Measurements from ENCODE around the gene RBM11. TPM values are rescaled to one million over a fixed set of nuclear protein-coding genes. Genes with fewer than 3 reads are reported as not detected.

The RBM11 gene
- total and polyA plus RNA-seq, 5 donors from 2014 or later: 0.76 to 4.1 (median 2.3) TPM

- no peak overlapping the region for H3K27ac ChIP-seq (ENCODE audit: insufficient read depth, low read length, poor library complexity, severe bottlenecking)
- Mint-ChIP-seq H3K9me3 (peaks cover 0 to 5% (median 0%) of the 10 kb centered on the region in 7 donors), H3K27me3 (peaks cover 22% of the 10 kb centered on the region), H3K36me3 (no peaks in the 10 kb centered on the region), H3K4me3 (no peak overlapping the region), H3K4me1 (peaks cover 0 to 6% (median 3%) of the 10 kb centered on the region in 4 donors), H3K27ac (no peak overlapping the region)
- no peak overlapping the region for H3K4me3 ChIP-seq (ENCODE audit: low read depth, low read length)
- H3K27me3 ChIP-seq (ENCODE audit: control insufficient read depth, insufficient read depth, low read length): no peaks in the 10 kb centered on the region
- no peaks in the 10 kb centered on the region for H3K4me1 ChIP-seq (ENCODE audit: control insufficient read depth, insufficient read depth, low read length, poor library complexity, severe bottlenecking)
- H3K36me3 ChIP-seq (ENCODE audit: control insufficient read depth, insufficient read depth, low read length): no peaks in the 10 kb centered on the region
- no peaks in the 10 kb centered on the region for H3K9me3 ChIP-seq (ENCODE audit: control insufficient read depth in 2 of 2, low read length in 2 of 2)
- ATAC-seq (ENCODE audit: low read depth in 2 of 2) (no peak), DNase-seq (no peak)
These were observed 35.4 kb downstream of the RBM11 start for GRCh38 chr21:14251336-14251735.

- H3K4me1 Mint-ChIP-seq: no peaks in the 10 kb centered on the region
- no peak overlapping the region for H3K27ac Mint-ChIP-seq
- H3K27me3 Mint-ChIP-seq: peaks cover 6% of the 10 kb centered on the region
- Histone ChIP-seq H3K27ac (ENCODE audit: insufficient read depth, low read length, poor library complexity, severe bottlenecking) (no peak overlapping the region), H3K27me3 (ENCODE audit: control insufficient read depth, insufficient read depth, low read length) (peaks cover 2% of the 10 kb centered on the region), H3K9me3 (ENCODE audit: control insufficient read depth in 2 of 2, low read length in 2 of 2) (no peaks in the 10 kb centered on the region), H3K36me3 (ENCODE audit: control insufficient read depth, insufficient read depth, low read length) (no peaks in the 10 kb centered on the region), H3K4me1 (ENCODE audit: control insufficient read depth, insufficient read depth, low read length, poor library complexity, severe bottlenecking) (no peaks in the 10 kb centered on the region), H3K4me3 (ENCODE audit: low read depth, low read length) (no peak overlapping the region)
- peaks cover 0 to 1% (median 0%) of the 10 kb centered on the region in 7 donors for H3K9me3 Mint-ChIP-seq
- DNase-seq (peak in 2 of 3 donors; percentile 14 to 28), ATAC-seq (ENCODE audit: low read depth in 2 of 2) (no peak)
- no peak overlapping the region for H3K4me3 Mint-ChIP-seq
- no peaks in the 10 kb centered on the region for H3K36me3 Mint-ChIP-seq
These were observed 43.8 kb downstream of the RBM11 start for GRCh38 chr21:14259747-14260146.

- ATAC-seq (ENCODE audit: low read depth in 2 of 2) (no peak), DNase-seq (no peak)
- H3K4me3 Mint-ChIP-seq: no peak overlapping the region
- Histone ChIP-seq H3K4me1 (ENCODE audit: control insufficient read depth, insufficient read depth, low read length, poor library complexity, severe bottlenecking) (no peaks in the 10 kb centered on the region), H3K27ac (ENCODE audit: insufficient read depth, low read length, poor library complexity, severe bottlenecking) (no peak overlapping the region), H3K4me3 (ENCODE audit: low read depth, low read length) (no peak overlapping the region), H3K36me3 (ENCODE audit: control insufficient read depth, insufficient read depth, low read length) (no peaks in the 10 kb centered on the region), H3K27me3 (ENCODE audit: control insufficient read depth, insufficient read depth, low read length) (peaks cover 2% of the 10 kb centered on the region), H3K9me3 (ENCODE audit: control insufficient read depth in 2 of 2, low read length in 2 of 2) (no peaks in the 10 kb centered on the region)
- no peaks in the 10 kb centered on the region for H3K4me1 Mint-ChIP-seq
- no peak overlapping the region for H3K27ac Mint-ChIP-seq
- H3K27me3 Mint-ChIP-seq: peaks cover 8% of the 10 kb centered on the region
- H3K36me3 Mint-ChIP-seq: no peaks in the 10 kb centered on the region
- H3K9me3 Mint-ChIP-seq: peaks cover 0 to 1% (median 0%) of the 10 kb centered on the region in 7 donors
These were observed 44.3 kb downstream of the RBM11 start for GRCh38 chr21:14260174-14260764.

GRCh38 chr21:14262039-14262438 is 46.1 kb downstream of the RBM11 start:
- Histone ChIP-seq H3K9me3 (ENCODE audit: control insufficient read depth in 2 of 2, low read length in 2 of 2) (no peaks in the 10 kb centered on the region), H3K27me3 (ENCODE audit: control insufficient read depth, insufficient read depth, low read length) (peaks cover 2% of the 10 kb centered on the region), H3K4me1 (ENCODE audit: control insufficient read depth, insufficient read depth, low read length, poor library complexity, severe bottlenecking) (no peaks in the 10 kb centered on the region), H3K36me3 (ENCODE audit: control insufficient read depth, insufficient read depth, low read length) (no peaks in the 10 kb centered on the region), H3K27ac (ENCODE audit: insufficient read depth, low read length, poor library complexity, severe bottlenecking) (no peak overlapping the region), H3K4me3 (ENCODE audit: low read depth, low read length) (no peak overlapping the region)
- Mint-ChIP-seq H3K4me3 (no peak overlapping the region), H3K9me3 (no peaks in the 10 kb centered on the region), H3K36me3 (no peaks in the 10 kb centered on the region), H3K4me1 (no peaks in the 10 kb centered on the region), H3K27ac (no peak overlapping the region), H3K27me3 (peaks cover 8% of the 10 kb centered on the region)
- no peak for DNase-seq
- ATAC-seq (ENCODE audit: low read depth in 2 of 2): no peak

GRCh38 chr21:14263879-14264278 is 47.9 kb downstream of the RBM11 start:
- no peak overlapping the region for H3K4me3 ChIP-seq (ENCODE audit: low read depth, low read length)
- no peak overlapping the region for H3K4me3 Mint-ChIP-seq
- DNase-seq: no peak

GRCh38 chr21:14265023-14265422 is 49.1 kb downstream of the RBM11 start:
- Histone ChIP-seq H3K4me1 (ENCODE audit: control insufficient read depth, insufficient read depth, low read length, poor library complexity, severe bottlenecking) (no peaks in the 10 kb centered on the region), H3K27me3 (ENCODE audit: control insufficient read depth, insufficient read depth, low read length) (peaks cover 2% of the 10 kb centered on the region), H3K9me3 (ENCODE audit: control insufficient read depth in 2 of 2, low read length in 2 of 2) (no peaks in the 10 kb centered on the region), H3K36me3 (ENCODE audit: control insufficient read depth, insufficient read depth, low read length) (no peaks in the 10 kb centered on the region), H3K4me3 (ENCODE audit: low read depth, low read length) (no peak overlapping the region), H3K27ac (ENCODE audit: insufficient read depth, low read length, poor library complexity, severe bottlenecking) (no peak overlapping the region)
- Mint-ChIP-seq H3K27me3 (peaks cover 12% of the 10 kb centered on the region), H3K36me3 (no peaks in the 10 kb centered on the region), H3K27ac (no peak overlapping the region), H3K9me3 (no peaks in the 10 kb centered on the region), H3K4me3 (peak overlapping the region in 1 of 4 donors; percentile 82), H3K4me1 (no peaks in the 10 kb centered on the region)
- no peak for ATAC-seq (ENCODE audit: low read depth in 2 of 2)
- DNase-seq: no peak

More at GRCh38 chr21:14263879-14264278, 47.9 kb downstream of the RBM11 start:
- Mint-ChIP-seq H3K27me3 (peaks cover 8% of the 10 kb centered on the region), H3K36me3 (no peaks in the 10 kb centered on the region), H3K9me3 (no peaks in the 10 kb centered on the region), H3K27ac (no peak overlapping the region), H3K4me1 (no peaks in the 10 kb centered on the region)
- ATAC-seq (ENCODE audit: low read depth in 2 of 2): no peak
- Histone ChIP-seq H3K36me3 (ENCODE audit: control insufficient read depth, insufficient read depth, low read length) (no peaks in the 10 kb centered on the region), H3K4me1 (ENCODE audit: control insufficient read depth, insufficient read depth, low read length, poor library complexity, severe bottlenecking) (no peaks in the 10 kb centered on the region), H3K27ac (ENCODE audit: insufficient read depth, low read length, poor library complexity, severe bottlenecking) (no peak overlapping the region), H3K9me3 (ENCODE audit: control insufficient read depth in 2 of 2, low read length in 2 of 2) (no peaks in the 10 kb centered on the region), H3K27me3 (ENCODE audit: control insufficient read depth, insufficient read depth, low read length) (peaks cover 2% of the 10 kb centered on the region)

GRCh38 chr21:14267076-14267475 is 51.1 kb downstream of the RBM11 start:
- H3K4me3 Mint-ChIP-seq: no peak overlapping the region
- Histone ChIP-seq H3K36me3 (ENCODE audit: control insufficient read depth, insufficient read depth, low read length) (no peaks in the 10 kb centered on the region), H3K4me3 (ENCODE audit: low read depth, low read length) (no peak overlapping the region), H3K27me3 (ENCODE audit: control insufficient read depth, insufficient read depth, low read length) (peaks cover 2% of the 10 kb centered on the region), H3K9me3 (ENCODE audit: control insufficient read depth in 2 of 2, low read length in 2 of 2) (no peaks in the 10 kb centered on the region), H3K27ac (ENCODE audit: insufficient read depth, low read length, poor library complexity, severe bottlenecking) (no peak overlapping the region), H3K4me1 (ENCODE audit: control insufficient read depth, insufficient read depth, low read length, poor library complexity, severe bottlenecking) (no peaks in the 10 kb centered on the region)
- no peaks in the 10 kb centered on the region for H3K36me3 Mint-ChIP-seq
- ATAC-seq (ENCODE audit: low read depth in 2 of 2) (no peak), DNase-seq (no peak)
- peaks cover 0 to under 1% (median 0%) of the 10 kb centered on the region in 7 donors for H3K9me3 Mint-ChIP-seq
- no peak overlapping the region for H3K27ac Mint-ChIP-seq
- H3K27me3 Mint-ChIP-seq: peaks cover 12% of the 10 kb centered on the region
- no peaks in the 10 kb centered on the region for H3K4me1 Mint-ChIP-seq

GRCh38 chr21:14270631-14271030 is 54.7 kb downstream of the RBM11 start:
- no peak overlapping the region for H3K4me3 ChIP-seq (ENCODE audit: low read depth, low read length)
- no peaks in the 10 kb centered on the region for H3K9me3 ChIP-seq (ENCODE audit: control insufficient read depth in 2 of 2, low read length in 2 of 2)
- H3K36me3 ChIP-seq (ENCODE audit: control insufficient read depth, insufficient read depth, low read length): no peaks in the 10 kb centered on the region
- Mint-ChIP-seq H3K4me3 (no peak overlapping the region), H3K27ac (no peak overlapping the region), H3K27me3 (peaks cover 25% of the 10 kb centered on the region), H3K9me3 (peaks cover 0 to 5% (median 0%) of the 10 kb centered on the region in 7 donors), H3K4me1 (no peaks in the 10 kb centered on the region), H3K36me3 (no peaks in the 10 kb centered on the region)
- no peaks in the 10 kb centered on the region for H3K4me1 ChIP-seq (ENCODE audit: control insufficient read depth, insufficient read depth, low read length, poor library complexity, severe bottlenecking)
- ATAC-seq (ENCODE audit: low read depth in 2 of 2): no peak
- DNase-seq: no peak
- peaks cover 6% of the 10 kb centered on the region for H3K27me3 ChIP-seq (ENCODE audit: control insufficient read depth, insufficient read depth, low read length)
- no peak overlapping the region for H3K27ac ChIP-seq (ENCODE audit: insufficient read depth, low read length, poor library complexity, severe bottlenecking)
